Measurements from ENCODE around the gene PRRT1B.

DNA sequence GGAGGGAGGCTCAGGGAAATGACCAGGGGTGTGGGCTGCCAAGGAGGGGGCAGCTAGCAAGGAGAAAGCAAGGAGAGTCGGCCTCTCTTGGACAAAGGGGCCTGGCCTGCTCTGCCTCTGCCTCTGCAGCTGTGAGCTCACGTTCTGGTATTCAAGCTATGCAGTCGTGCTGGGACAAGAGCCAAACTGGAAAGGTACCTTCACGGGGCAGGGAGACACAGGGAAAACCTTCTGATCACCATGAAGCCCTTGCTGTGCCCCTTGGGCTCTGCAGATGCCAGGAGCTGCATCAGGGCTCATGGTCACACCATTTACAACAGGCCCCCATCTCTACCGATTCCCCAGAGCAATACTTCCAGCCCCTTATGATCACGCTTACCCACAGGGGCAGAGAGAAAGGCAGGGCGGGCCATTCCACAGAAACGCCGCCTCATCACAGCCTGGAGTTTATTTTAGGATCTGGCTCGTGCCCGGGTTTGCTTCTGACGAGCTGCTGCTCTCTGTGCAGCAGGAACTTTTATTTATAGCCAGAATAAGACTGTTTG is 63.2 kb downstream of the PRRT1B start:
- TF ChIP-seq POLR2AphosphoS5 (IDR thresholded peaks at IDR 0.05; ENCODE audit: low read depth, low read length) (no peak), TAF1 (IDR thresholded peaks at IDR 0.05; ENCODE audit: borderline replicate concordance, insufficient read depth, low read length) (no peak), FOXP2 (optimal IDR thresholded peaks at IDR 0.05; ENCODE audit: borderline replicate concordance, extremely low read depth, extremely low read length, insufficient read depth) (no peak)
